Choroid plexus epithelial cell (primary cell): ENCODE results near the gene MAN1A1.

Experiments
- DNase-seq: peaks from one replicate; pipeline ENCODE4 v3.0.0-alpha.2; 2010; ENCODE audit warnings: low read depth
- H3K4me3 ChIP-seq: 2 replicates; pipeline ENCODE4 v1.5.1; 2011; ENCODE audit warnings: low read depth, mild to moderate bottlenecking, control low read depth, low read length, moderate library complexity
- CTCF ChIP-seq: conservative IDR thresholded peaks from 2 replicates; pipeline ENCODE4 v1.5.1; 2011; ENCODE audit warnings: low read depth, mild to moderate bottlenecking, control low read depth, inconsistent platforms, low read length, moderate library complexity

Gene MAN1A1

GRCh38 chr6:119370080-119370479, 20.5 kb upstream of the MAN1A1 start:
- no peak for DNase-seq
- H3K4me3 ChIP-seq: no peak overlapping the region
- no peak for TF ChIP-seq CTCF

GRCh38 chr6:119368921-119369320, 19.4 kb upstream of the MAN1A1 start:
- H3K4me3 ChIP-seq: no peak overlapping the region
- no peak for DNase-seq
- no peak for TF ChIP-seq CTCF

- DNase-seq: no peak
- TF ChIP-seq CTCF: no peak
- no peak overlapping the region for H3K4me3 ChIP-seq
Observed at GRCh38 chr6:119361209-119361608, 11.6 kb upstream of the MAN1A1 start.

- no peak overlapping the region for H3K4me3 ChIP-seq
- no peak for DNase-seq
- no peak for TF ChIP-seq CTCF
Observed at GRCh38 chr6:119360262-119360915, 10.8 kb upstream of the MAN1A1 start.

- no peak overlapping the region for H3K4me3 ChIP-seq
- DNase-seq: no peak
- no peak for TF ChIP-seq CTCF
Observed at GRCh38 chr6:119355890-119356289, 6.3 kb upstream of the MAN1A1 start.

- DNase-seq: no peak
- TF ChIP-seq CTCF: no peak
- H3K4me3 ChIP-seq: no peak overlapping the region
Observed at GRCh38 chr6:119355157-119355556, 5.6 kb upstream of the MAN1A1 start.

GRCh38 chr6:119353696-119354095, 4.1 kb upstream of the MAN1A1 start:
- H3K4me3 ChIP-seq: no peak overlapping the region
- no peak for TF ChIP-seq CTCF
- DNase-seq: no peak
